GM12878 (cell line): ENCODE data around the gene DAD1.

ENCODE experiments used
- BCLAF1 ChIP-seq: fragments of 450-650 bp; IDR thresholded peaks from 2 replicates; pipeline ENCODE4 v1.6.1; 2017; ENCODE audit warnings: antibody characterized with exemption, mild to moderate bottlenecking, moderate library complexity
- BHLHE40 ChIP-seq, 2 experiments: fragments of 450-650 bp in 1 of 2; IDR thresholded peaks; 2 replicates each; pipeline ENCODE4 v1.6.1; 2011 to 2017; ENCODE audit warnings: low read depth in 2 of 2, borderline replicate concordance in 1 of 2, improper control_type of control experiment in 1 of 2, low read length in 1 of 2, mild to moderate bottlenecking in 1 of 2
- CTCF ChIP-seq, 3 experiments: IDR thresholded peaks in 2 of 3; conservative IDR thresholded peaks in 1 of 3; 2 replicates each; pipeline ENCODE4 v1.5.1; 2011; ENCODE audit warnings: low read depth in 3 of 3, low read length in 3 of 3, mild to moderate bottlenecking in 3 of 3, control low read depth in 2 of 3, moderate library complexity in 2 of 3, inconsistent platforms in 1 of 3, mixed read lengths in 1 of 3; ENCODE audit not compliant: control insufficient read depth in 2 of 3, insufficient read depth in 1 of 3; ENCODE audit errors: extremely low read depth in 1 of 3
- GABPA ChIP-seq: IDR thresholded peaks from 2 replicates; pipeline ENCODE4 v1.6.1; 2014; ENCODE audit warnings: antibody characterized with exemption, low read depth, mild to moderate bottlenecking, inconsistent platforms
- MAX ChIP-seq: IDR thresholded peaks from 2 replicates; pipeline ENCODE4 v1.6.1; 2012; ENCODE audit warnings: low read depth, low read length, improper control_type of control experiment
- MLLT1 ChIP-seq: fragments of 450-650 bp; IDR thresholded peaks from 2 replicates; pipeline ENCODE4 v1.6.1; 2016; ENCODE audit warnings: mild to moderate bottlenecking
- PBX3 ChIP-seq: IDR thresholded peaks from 2 replicates; pipeline ENCODE4 v1.6.1; 2011; ENCODE audit warnings: mild to moderate bottlenecking, low read depth, low read length, moderate library complexity; ENCODE audit not compliant: insufficient replicate concordance
- RCOR1 ChIP-seq: conservative IDR thresholded peaks from 2 replicates; pipeline ENCODE4 v1.6.1; 2012; ENCODE audit warnings: low read depth, low read length, improper control_type of control experiment
- SREBF1 ChIP-seq: IDR thresholded peaks from 2 replicates; pipeline ENCODE4 v1.6.1; 2012; ENCODE audit warnings: mild to moderate bottlenecking, low read length
- YY1 ChIP-seq: IDR thresholded peaks from 2 replicates; pipeline ENCODE4 v1.6.1; 2011; ENCODE audit warnings: low read depth, mild to moderate bottlenecking, low read length

- TF ChIP-seq RCOR1 (no peak), GABPA (no peak), BCLAF1 (no peak), SREBF1 (no peak), CTCF (IDR thresholded peaks at IDR 0.05 in 2 of 3, conservative IDR thresholded peaks at IDR 0.05 in 1 of 3; ENCODE audit: control insufficient read depth in 2 of 3, extremely low read depth in 1 of 3, insufficient read depth in 1 of 3, low read depth in 3 of 3, low read length in 3 of 3) (no peak), PBX3 (no peak), MLLT1 (no peak), BHLHE40 (IDR thresholded peaks at IDR 0.05; ENCODE audit: borderline replicate concordance in 1 of 2, low read depth in 2 of 2, low read length in 1 of 2) (no peak), YY1 (no peak), MAX (no peak)
Measured at GRCh38 chr14:22630486-22630885, 41.5 kb upstream of the DAD1 start.
